ENCODE data around the gene BACE1.
"Not testable (repeated sequence)": the region's sequence is repeated elsewhere in the genome, so short reads cannot be mapped to it uniquely, and the experiment has no call there.

Gene BACE1

GRCh38 chr11:117333917-117334316, 17.9 kb upstream of the BACE1 start:
- no peak overlapping the region for H3K4me3 ChIP-seq
- no peak overlapping the region for H3K27ac ChIP-seq
- H3K36me3 ChIP-seq (ENCODE audit: insufficient read depth, low read length) = no peaks in the 10 kb centered on the region
- DNase-seq (ENCODE audit: low read depth, low spot score) = no peak
- no peaks in the 10 kb centered on the region for H3K9me3 ChIP-seq (ENCODE audit: low read depth, low read length)
- H3K9ac ChIP-seq (ENCODE audit: insufficient read length) = no peak overlapping the region
- TF ChIP-seq FOXP2 (optimal IDR thresholded peaks at IDR 0.05; ENCODE audit: control extremely low read depth, extremely low read length, insufficient read depth) (no peak), POLR2AphosphoS5 (IDR thresholded peaks at IDR 0.05; ENCODE audit: borderline replicate concordance, low read depth, low read length) (no peak), EZH2 (IDR thresholded peaks at IDR 0.05) (no peak)

- no peak overlapping the region for H3K27ac ChIP-seq
- no peak for DNase-seq (ENCODE audit: low read depth, low spot score)
- H3K4me3 ChIP-seq = no peak overlapping the region
- no peaks in the 10 kb centered on the region for H3K9me3 ChIP-seq (ENCODE audit: low read depth, low read length)
- H3K36me3 ChIP-seq (ENCODE audit: insufficient read depth, low read length) = no peaks in the 10 kb centered on the region
- H3K9ac ChIP-seq (ENCODE audit: insufficient read length) = no peak overlapping the region
- TF ChIP-seq EZH2 (IDR thresholded peaks at IDR 0.05) (no peak), POLR2AphosphoS5 (IDR thresholded peaks at IDR 0.05; ENCODE audit: borderline replicate concordance, low read depth, low read length) (no peak), FOXP2 (optimal IDR thresholded peaks at IDR 0.05; ENCODE audit: control extremely low read depth, extremely low read length, insufficient read depth) (no peak)
Observed at GRCh38 chr11:117332843-117333242, 16.8 kb upstream of the BACE1 start.

- no peaks in the 10 kb centered on the region for H3K9me3 ChIP-seq (ENCODE audit: low read depth, low read length)
- no peak for DNase-seq (ENCODE audit: low read depth, low spot score)
- H3K4me3 ChIP-seq = peak overlapping the region; percentile 92
- H3K27ac ChIP-seq = peak overlapping the region; percentile 40; the same call in 1 of the 2 replicates
- peak overlapping the region; percentile 80 for H3K9ac ChIP-seq (ENCODE audit: insufficient read length)
- no peaks in the 10 kb centered on the region for H3K36me3 ChIP-seq (ENCODE audit: insufficient read depth, low read length)
- TF ChIP-seq POLR2AphosphoS5 (IDR thresholded peaks at IDR 0.05; ENCODE audit: borderline replicate concordance, low read depth, low read length) (no peak), EZH2 (IDR thresholded peaks at IDR 0.05) (no peak), FOXP2 (optimal IDR thresholded peaks at IDR 0.05; ENCODE audit: control extremely low read depth, extremely low read length, insufficient read depth) (no peak)
Observed at GRCh38 chr11:117328375-117329010, 12.4 kb upstream of the BACE1 start.

- Histone ChIP-seq H3K27ac (peak within 1 kb of the TSS; percentile 40), H3K9ac (ENCODE audit: insufficient read length) (peak within 1 kb of the TSS; percentile 80)
- TF ChIP-seq POLR2AphosphoS5 (IDR thresholded peaks at IDR 0.05; ENCODE audit: borderline replicate concordance, low read depth, low read length) = peak; percentile 66
- TF ChIP-seq EZH2 (IDR thresholded peaks at IDR 0.05) = no peak
Observed at GRCh38 chr11:117327567-117328374, 11.7 kb upstream of the BACE1 start, which contains the start of gene CEP164. CEP164 (plus strand) TSS chr11:117327854; CDS start chr11:117338587, 10,733 bp downstream.

GRCh38 chr11:117327255-117327566, 11.2 kb upstream of the BACE1 start:
- DNase-seq (ENCODE audit: low read depth, low spot score); H3K36me3 ChIP-seq (ENCODE audit: insufficient read depth, low read length); H3K27ac ChIP-seq; H3K9me3 ChIP-seq (ENCODE audit: low read depth, low read length); H3K9ac ChIP-seq (ENCODE audit: insufficient read length): not testable (repeated sequence)
- peak overlapping the region; percentile 92 for H3K4me3 ChIP-seq

More at GRCh38 chr11:117327567-117328374, 11.7 kb upstream of the BACE1 start, which contains the start of gene CEP164:
- Histone ChIP-seq H3K36me3 (ENCODE audit: insufficient read depth, low read length) (no peaks in the 10 kb centered on the region), H3K9me3 (ENCODE audit: low read depth, low read length) (no peaks in the 10 kb centered on the region), H3K4me3 (peak within 1 kb of the TSS; percentile 92)
- peak; percentile 75 for DNase-seq (ENCODE audit: low read depth, low spot score)

GRCh38 chr11:117319214-117319840, 3.3 kb upstream of the BACE1 start:
- Histone ChIP-seq H3K36me3 (ENCODE audit: insufficient read depth, low read length) (no peaks in the 10 kb centered on the region), H3K9me3 (ENCODE audit: low read depth, low read length) (no peaks in the 10 kb centered on the region), H3K27ac (no peak overlapping the region), H3K4me3 (no peak overlapping the region), H3K9ac (ENCODE audit: insufficient read length) (no peak overlapping the region)
- TF ChIP-seq POLR2AphosphoS5 (IDR thresholded peaks at IDR 0.05; ENCODE audit: borderline replicate concordance, low read depth, low read length) (no peak), EZH2 (IDR thresholded peaks at IDR 0.05) (no peak), FOXP2 (optimal IDR thresholded peaks at IDR 0.05; ENCODE audit: control extremely low read depth, extremely low read length, insufficient read depth) (no peak)
- DNase-seq (ENCODE audit: low read depth, low spot score) = no peak

- H3K27ac ChIP-seq = no peak overlapping the region
Observed at GRCh38 chr11:117318738-117319137, 2.7 kb upstream of the BACE1 start.

More at GRCh38 chr11:117318738-117319137, 2.7 kb upstream of the BACE1 start:
- no peak overlapping the region for H3K9ac ChIP-seq (ENCODE audit: insufficient read length)
- TF ChIP-seq EZH2 (IDR thresholded peaks at IDR 0.05) (no peak), POLR2AphosphoS5 (IDR thresholded peaks at IDR 0.05; ENCODE audit: borderline replicate concordance, low read depth, low read length) (no peak), FOXP2 (optimal IDR thresholded peaks at IDR 0.05; ENCODE audit: control extremely low read depth, extremely low read length, insufficient read depth) (no peak)
- H3K36me3 ChIP-seq (ENCODE audit: insufficient read depth, low read length) = no peaks in the 10 kb centered on the region
- H3K9me3 ChIP-seq (ENCODE audit: low read depth, low read length) = no peaks in the 10 kb centered on the region
- no peak for DNase-seq (ENCODE audit: low read depth, low spot score)
- no peak overlapping the region for H3K4me3 ChIP-seq
